Parathyroid adenoma (tissue), 2 donors: ENCODE measurements around the gene RORB.

Source experiments
- H2AFZ ChIP-seq: fragments of 300-600 bp; sonication (generic); one replicate; pipeline ENCODE4 v1.7.0; 2017; ENCODE audit warnings: antibody characterized with exemption, mild to moderate bottlenecking
- H3K27ac ChIP-seq: fragments of 300-600 bp; sonication (generic); one replicate; pipeline ENCODE4 v1.7.0; 2017
- H3K27me3 ChIP-seq: fragments of 300-600 bp; sonication (generic); one replicate; pipeline ENCODE4 v1.7.0; 2017; ENCODE audit warnings: low read length; ENCODE audit not compliant: control insufficient read depth, insufficient read depth
- H3K36me3 ChIP-seq: fragments of 300-600 bp; sonication (generic); one replicate; pipeline ENCODE4 v1.7.0; 2017; ENCODE audit warnings: low read length; ENCODE audit not compliant: control insufficient read depth, insufficient read depth
- H3K4me1 ChIP-seq: fragments of 300-600 bp; sonication (generic); one replicate; pipeline ENCODE4 v1.7.0; 2017; ENCODE audit warnings: control low read depth
- H3K4me2 ChIP-seq: fragments of 300-600 bp; sonication (generic); one replicate; pipeline ENCODE4 v1.7.0; 2017; ENCODE audit warnings: low read length
- H3K4me3 ChIP-seq: fragments of 300-600 bp; sonication (generic); one replicate; pipeline ENCODE4 v1.7.0; 2017; ENCODE audit warnings: low read depth, low read length
- H3K79me2 ChIP-seq: fragments of 300-600 bp; sonication (generic); one replicate; pipeline ENCODE4 v1.7.0; 2017; ENCODE audit warnings: control low read depth
- H3K9ac ChIP-seq: fragments of 300-600 bp; sonication (generic); one replicate; pipeline ENCODE4 v1.7.0; 2017; ENCODE audit warnings: mild to moderate bottlenecking
- H3K9me3 ChIP-seq: fragments of 300-600 bp; sonication (generic); one replicate; pipeline ENCODE4 v1.7.0; 2017; ENCODE audit warnings: low read length; ENCODE audit not compliant: control insufficient read depth
- CTCF ChIP-seq: fragments of 300-600 bp; sonication (generic); IDR thresholded peaks from one replicate; pipeline ENCODE4 v1.7.0; 2017; ENCODE audit warnings: antibody characterized with exemption, mild to moderate bottlenecking
- donor health status: primary hyperparathyroidism.

The RORB gene

DNA sequence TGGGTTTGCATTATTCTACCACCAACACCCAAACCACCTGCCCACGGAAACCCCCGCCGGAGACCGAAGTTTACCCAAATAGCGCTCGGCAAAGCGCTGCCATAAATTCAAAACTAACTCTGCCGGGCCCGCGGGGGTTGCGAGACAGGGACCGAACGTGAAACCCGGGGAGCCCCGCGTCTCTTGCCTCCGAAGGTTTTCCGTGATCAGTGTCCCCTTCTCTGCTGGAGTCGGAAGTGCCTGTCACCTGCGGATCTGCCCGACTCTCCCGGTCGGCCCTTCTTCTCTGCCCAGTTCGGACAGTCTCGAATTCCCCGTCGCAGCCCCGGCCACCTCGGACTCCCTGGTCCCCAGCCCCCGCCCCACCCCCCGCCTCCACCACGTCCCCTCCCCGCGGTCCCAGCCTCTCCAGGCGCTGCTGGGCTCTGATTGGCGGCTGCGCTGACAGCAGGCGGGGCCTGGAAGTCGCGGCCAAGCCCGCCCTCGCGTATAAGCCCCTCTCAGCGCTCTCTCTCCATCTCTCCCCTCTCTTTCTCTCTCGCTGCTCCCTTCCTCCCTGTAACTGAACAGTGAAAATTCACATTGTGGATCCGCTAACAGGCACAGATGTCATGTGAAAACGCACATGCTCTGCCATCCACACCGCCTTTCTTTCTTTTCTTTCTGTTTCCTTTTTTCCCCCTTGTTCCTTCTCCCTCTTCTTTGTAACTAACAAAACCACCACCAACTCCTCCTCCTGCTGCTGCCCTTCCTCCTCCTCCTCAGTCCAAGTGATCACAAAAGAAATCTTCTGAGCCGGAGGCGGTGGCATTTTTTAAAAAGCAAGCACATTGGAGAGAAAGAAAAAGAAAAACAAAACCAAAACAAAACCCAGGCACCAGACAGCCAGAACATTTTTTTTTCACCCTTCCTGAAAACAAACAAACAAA lies at the start of gene RORB:
TSS of gene RORB (plus strand) at position 517 of the 929 bp plus-strand sequence. CDS start 642 bp downstream, outside the sequence.
- Histone ChIP-seq H3K36me3 (no peaks in the 10 kb centered on the region), H3K79me2 (no peaks in the 10 kb centered on the region), H3K9ac (no peak within 1 kb of the TSS), H3K27me3 (no peaks in the 10 kb centered on the region), H3K27ac (no peak within 1 kb of the TSS), H3K4me2 (peak within 1 kb of the TSS; percentile 99), H3K4me3 (peak within 1 kb of the TSS; percentile 78), H3K4me1 (no peaks in the 10 kb centered on the region), H3K9me3 (no peaks in the 10 kb centered on the region), H2AFZ (peak within 1 kb of the TSS; percentile 76)
- TF ChIP-seq CTCF: no peak

DNA sequence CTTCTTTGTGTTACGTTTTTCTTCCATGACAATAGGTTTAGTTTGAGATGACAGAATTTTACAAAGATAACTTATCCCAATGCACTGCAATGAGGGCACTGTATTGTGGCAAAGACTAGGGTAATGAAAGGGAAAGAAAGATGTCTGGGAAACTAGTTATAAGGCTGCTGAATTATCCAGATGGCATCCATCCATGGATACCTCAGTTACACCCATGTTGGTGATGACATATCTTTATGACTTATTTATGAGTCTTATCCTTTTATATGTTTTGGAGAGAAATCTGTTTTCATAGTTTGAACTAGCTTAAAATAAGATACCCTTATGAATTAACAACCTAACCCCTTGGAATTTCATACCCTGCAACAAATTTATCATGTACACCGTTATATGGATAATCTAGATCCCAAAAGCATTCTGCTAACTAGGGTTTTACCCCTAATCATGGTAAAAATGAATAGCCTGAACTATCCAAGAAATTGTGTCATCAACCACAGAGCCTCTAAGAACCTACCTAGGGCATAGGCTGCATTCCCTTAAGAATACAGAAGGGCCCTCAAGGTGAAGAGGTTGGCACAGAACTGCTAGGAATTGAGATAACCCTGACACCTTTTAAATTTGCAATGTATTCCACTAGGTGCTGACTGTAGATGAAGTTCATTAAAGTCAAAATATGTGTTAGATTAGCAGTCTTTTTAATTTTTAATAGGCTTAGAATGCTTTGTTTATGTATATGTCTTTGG lies 49.5 kb upstream of the RORB start:
- Histone ChIP-seq H3K27me3 (no peaks in the 10 kb centered on the region), H3K9me3 (no peaks in the 10 kb centered on the region), H3K4me1 (no peaks in the 10 kb centered on the region), H2AFZ (no peak overlapping the region), H3K9ac (no peak overlapping the region), H3K36me3 (no peaks in the 10 kb centered on the region), H3K27ac (no peak overlapping the region), H3K4me3 (no peak overlapping the region), H3K4me2 (no peak overlapping the region), H3K79me2 (no peaks in the 10 kb centered on the region)
- no peak for TF ChIP-seq CTCF

- no peaks in the 10 kb centered on the region for H3K27me3 ChIP-seq
- H3K9ac ChIP-seq: no peak overlapping the region
- H3K4me2 ChIP-seq: no peak overlapping the region
- no peak for TF ChIP-seq CTCF
- H3K27ac ChIP-seq: no peak overlapping the region
- H3K9me3 ChIP-seq: no peaks in the 10 kb centered on the region
- no peaks in the 10 kb centered on the region for H3K4me1 ChIP-seq
- no peaks in the 10 kb centered on the region for H3K79me2 ChIP-seq
- H2AFZ ChIP-seq: no peak overlapping the region
- H3K4me3 ChIP-seq: no peak overlapping the region
- H3K36me3 ChIP-seq: no peaks in the 10 kb centered on the region
Observed at GRCh38 chr9:74449060-74449459, 48.1 kb upstream of the RORB start.

DNA sequence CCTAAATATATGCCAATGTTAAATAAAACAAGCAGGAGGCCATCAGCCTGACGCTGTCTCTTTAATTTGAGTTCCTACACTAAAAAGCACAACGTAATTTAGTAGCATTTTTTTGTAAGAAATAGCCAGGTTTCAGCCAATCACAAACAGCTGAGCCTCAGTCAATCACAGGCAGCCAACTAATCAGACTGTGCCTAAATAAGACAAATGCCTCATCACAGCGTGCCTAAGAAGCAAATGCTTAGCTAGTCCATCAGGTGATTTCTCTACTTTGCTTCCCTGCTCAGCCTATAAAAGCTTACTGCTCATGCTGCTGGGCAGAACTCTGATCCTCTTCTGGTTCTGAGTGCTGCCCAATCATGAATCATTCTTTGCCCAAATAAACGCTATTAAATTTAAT lies 38.3 kb upstream of the RORB start:
- Histone ChIP-seq H3K4me2 (no peak overlapping the region), H3K4me1 (no peaks in the 10 kb centered on the region), H3K27me3 (no peaks in the 10 kb centered on the region), H3K9me3 (no peaks in the 10 kb centered on the region), H3K36me3 (no peaks in the 10 kb centered on the region), H3K9ac (no peak overlapping the region), H3K4me3 (no peak overlapping the region), H3K79me2 (no peaks in the 10 kb centered on the region), H3K27ac (no peak overlapping the region), H2AFZ (no peak overlapping the region)
- no peak for TF ChIP-seq CTCF
